Keratinocyte (primary cell): ENCODE data around the gene GOPC. TPM values are rescaled to one million over a fixed set of nuclear protein-coding genes. Genes with fewer than 3 reads are reported as not detected.

Source experiments
- DNase-seq: peaks from one replicate; pipeline ENCODE4 v3.0.0-alpha.2; 2011; ENCODE audit warnings: low read depth, missing footprints, low spot score
- FAIRE-seq: peaks from 2 replicates; lab custom pipeline; 2011; peaks lifted over from hg19 to GRCh38; lab: Jason Lieb, UNC
- H2AFZ ChIP-seq: 2 replicates; pipeline ENCODE4 v1.6.0; 2012; ENCODE audit warnings: low read length, control low read depth, inconsistent platforms; ENCODE audit not compliant: control insufficient read depth
- H3K27ac ChIP-seq: 2 replicates; pipeline ENCODE4 v1.5.1; 2011; ENCODE audit warnings: low read length; ENCODE audit not compliant: control insufficient read depth, insufficient read depth
- H3K27me3 ChIP-seq: 3 replicates; pipeline ENCODE4 v1.6.0; 2011; ENCODE audit warnings: low read length; ENCODE audit not compliant: control insufficient read depth, insufficient read depth; ENCODE audit errors: extremely low read depth
- H3K36me3 ChIP-seq, 2 experiments: 2 replicates in 1 of 2; 3 replicates in 1 of 2; pipeline ENCODE4 v1.5.1; 2011; ENCODE audit warnings: low read length in 2 of 2, mild to moderate bottlenecking in 1 of 2; ENCODE audit not compliant: control insufficient read depth in 2 of 2, insufficient read depth in 2 of 2; ENCODE audit errors: extremely low read depth in 1 of 2
- H3K4me1 ChIP-seq: 3 replicates; pipeline ENCODE4 v1.5.1; 2011; ENCODE audit warnings: low read length; ENCODE audit not compliant: control insufficient read depth, insufficient read depth; ENCODE audit errors: extremely low read depth
- H3K4me2 ChIP-seq: 3 replicates; pipeline ENCODE4 v1.6.0; 2011; ENCODE audit warnings: low read depth, low read length; ENCODE audit not compliant: control insufficient read depth, insufficient read depth; ENCODE audit errors: extremely low read depth
- H3K4me3 ChIP-seq, 3 experiments: fragments of 200-600 bp in 1 of 3; sonication (generic) in 1 of 3; 2 replicates in 2 of 3; 3 replicates in 1 of 3; pipeline ENCODE4 v1.5.1; 2011 to 2016; ENCODE audit warnings: low read length in 3 of 3, mild to moderate bottlenecking in 3 of 3, control low read depth in 2 of 3, inconsistent platforms in 1 of 3, low read depth in 1 of 3, mixed read lengths in 1 of 3, mixed run types in 1 of 3, moderate library complexity in 1 of 3; ENCODE audit not compliant: control insufficient read depth in 2 of 3, insufficient read depth in 2 of 3; ENCODE audit errors: extremely low read depth in 1 of 3
- H3K79me2 ChIP-seq: 2 replicates; pipeline ENCODE4 v1.6.0; 2012; ENCODE audit warnings: low read length; ENCODE audit not compliant: control insufficient read depth, insufficient read depth
- H3K9ac ChIP-seq: 3 replicates; pipeline ENCODE4 v1.6.0; 2011; ENCODE audit warnings: low read length; ENCODE audit not compliant: control insufficient read depth, insufficient read depth; ENCODE audit errors: extremely low read depth
- H3K9me1 ChIP-seq: 3 replicates; pipeline ENCODE4 v1.6.0; 2011; ENCODE audit warnings: low read length; ENCODE audit not compliant: control insufficient read depth, insufficient read depth; ENCODE audit errors: extremely low read depth
- H3K9me3 ChIP-seq: 2 replicates; pipeline ENCODE4 v1.5.1; 2012; ENCODE audit warnings: low read depth, low read length; ENCODE audit not compliant: control insufficient read depth
- H4K20me1 ChIP-seq: 3 replicates; pipeline ENCODE4 v1.6.0; 2011; ENCODE audit warnings: low read length; ENCODE audit not compliant: control insufficient read depth, insufficient read depth; ENCODE audit errors: extremely low read depth
- EZH2 ChIP-seq: IDR thresholded peaks from one replicate; pipeline ENCODE4 v1.6.1; 2012; ENCODE audit warnings: inconsistent platforms, mild to moderate bottlenecking, low read length, moderate library complexity
- dilution Hi-C: fragments of 300-500 bp; cut with MboI; formaldehyde crosslinking; loops from one replicate; pipeline ENCODE4 v1.7.0; 2020; ENCODE audit warnings: low sequenced_read_pairs; ENCODE audit not compliant: extremely low pct_ligation_motif_present
- polyA plus RNA-seq, 5 experiments: library from polyadenylated mRNA; depleted of rRNA in 3 of 5; stranded (reverse) in 3 of 5; stranded (forward) in 1 of 5; unstranded in 1 of 5; fragments of >200 nt; gene quantifications; 1 replicate in 1 of 5; 2 replicates in 3 of 5; 3 replicates in 1 of 5; pipeline versions ENCODE4 v1.2.1 to v1.2.3, GENCODE V29; 2011 to 2012; ENCODE audit warnings: missing spikeins in 2 of 5, low read depth in 1 of 5, low replicate concordance in 1 of 5
- TF ChIP-seq, protein P1 (sequence below), 3 experiments: IDR thresholded peaks in 1 of 3; conservative IDR thresholded peaks in 1 of 3; optimal IDR thresholded peaks in 1 of 3; 2 replicates in 2 of 3; 3 replicates in 1 of 3; pipeline versions ENCODE3 to v1.5.1; 2011; ENCODE audit warnings: low read length in 3 of 3, mild to moderate bottlenecking in 3 of 3, moderate library complexity in 2 of 3, control low read depth in 1 of 3, inconsistent platforms in 1 of 3; ENCODE audit not compliant: insufficient read depth in 2 of 3; ENCODE audit errors: extremely low read depth in 1 of 3

The GOPC gene
- polyA plus RNA-seq, 1 donor (not counting 4 experiments of a cell fraction or from before 2014, with no cell fraction given): 33.9 TPM

GRCh38 chr6:117592983-117593759, 9.1 kb downstream of the GOPC start:
- dilution Hi-C loops: no loop called here
- Histone ChIP-seq H3K9ac (no peak overlapping the region), H3K27me3 (no peaks in the 10 kb centered on the region), H3K4me2 (no peak overlapping the region), H2AFZ (no peak overlapping the region), H3K4me3 (no peak overlapping the region), H3K9me3 (no peaks in the 10 kb centered on the region), H3K4me1 (no peaks in the 10 kb centered on the region), H3K36me3 (peaks cover 3 to 4% of the 10 kb centered on the region in 2 experiments), H3K9me1 (no peaks in the 10 kb centered on the region), H3K79me2 (peaks cover 57% of the 10 kb centered on the region), H3K27ac (no peak overlapping the region), H4K20me1 (no peaks in the 10 kb centered on the region)
- TF ChIP-seq, protein P1, sequence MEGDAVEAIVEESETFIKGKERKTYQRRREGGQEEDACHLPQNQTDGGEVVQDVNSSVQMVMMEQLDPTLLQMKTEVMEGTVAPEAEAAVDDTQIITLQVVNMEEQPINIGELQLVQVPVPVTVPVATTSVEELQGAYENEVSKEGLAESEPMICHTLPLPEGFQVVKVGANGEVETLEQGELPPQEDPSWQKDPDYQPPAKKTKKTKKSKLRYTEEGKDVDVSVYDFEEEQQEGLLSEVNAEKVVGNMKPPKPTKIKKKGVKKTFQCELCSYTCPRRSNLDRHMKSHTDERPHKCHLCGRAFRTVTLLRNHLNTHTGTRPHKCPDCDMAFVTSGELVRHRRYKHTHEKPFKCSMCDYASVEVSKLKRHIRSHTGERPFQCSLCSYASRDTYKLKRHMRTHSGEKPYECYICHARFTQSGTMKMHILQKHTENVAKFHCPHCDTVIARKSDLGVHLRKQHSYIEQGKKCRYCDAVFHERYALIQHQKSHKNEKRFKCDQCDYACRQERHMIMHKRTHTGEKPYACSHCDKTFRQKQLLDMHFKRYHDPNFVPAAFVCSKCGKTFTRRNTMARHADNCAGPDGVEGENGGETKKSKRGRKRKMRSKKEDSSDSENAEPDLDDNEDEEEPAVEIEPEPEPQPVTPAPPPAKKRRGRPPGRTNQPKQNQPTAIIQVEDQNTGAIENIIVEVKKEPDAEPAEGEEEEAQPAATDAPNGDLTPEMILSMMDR (optimal IDR thresholded peaks at IDR 0.05 in 1 of 3, IDR thresholded peaks at IDR 0.05 in 1 of 3, conservative IDR thresholded peaks at IDR 0.05 in 1 of 3; ENCODE audit: extremely low read depth in 1 of 3, insufficient read depth in 2 of 3, low read length in 3 of 3): no peak
- no peak for TF ChIP-seq EZH2
- FAIRE-seq (no peak), DNase-seq (no peak)

DNA sequence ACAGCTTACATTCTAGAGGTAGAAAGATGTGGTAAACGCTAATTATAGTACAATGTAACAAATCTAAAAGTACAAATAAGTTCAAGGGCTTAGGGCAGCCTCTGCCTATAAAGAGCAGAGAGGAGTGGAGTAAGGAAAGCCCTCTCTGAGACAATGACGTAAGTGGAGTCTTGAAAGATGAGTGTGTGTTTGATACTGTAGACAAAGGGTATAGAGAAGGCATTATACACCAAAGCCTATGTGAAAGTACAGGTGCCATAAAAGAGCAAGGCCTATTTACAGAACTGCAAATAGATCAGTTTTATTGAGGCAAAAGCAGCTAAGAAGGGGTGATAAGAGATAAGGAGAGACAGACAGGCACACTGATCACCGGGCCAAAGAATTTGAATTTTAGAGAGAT, 10.9 kb downstream of the GOPC start:
- Histone ChIP-seq H2AFZ (no peak overlapping the region), H3K4me3 (no peak overlapping the region), H3K4me1 (no peaks in the 10 kb centered on the region), H4K20me1 (no peaks in the 10 kb centered on the region), H3K36me3 (peaks cover 3 to 4% of the 10 kb centered on the region in 2 experiments), H3K9me1 (no peaks in the 10 kb centered on the region), H3K4me2 (no peak overlapping the region), H3K27me3 (no peaks in the 10 kb centered on the region), H3K9ac (no peak overlapping the region), H3K9me3 (no peaks in the 10 kb centered on the region), H3K27ac (no peak overlapping the region), H3K79me2 (peaks cover 60% of the 10 kb centered on the region)
- FAIRE-seq: no peak
- dilution Hi-C loops: no loop called here
- no peak for DNase-seq
- TF ChIP-seq, protein P1 (optimal IDR thresholded peaks at IDR 0.05 in 1 of 3, IDR thresholded peaks at IDR 0.05 in 1 of 3, conservative IDR thresholded peaks at IDR 0.05 in 1 of 3; ENCODE audit: extremely low read depth in 1 of 3, insufficient read depth in 2 of 3, low read length in 3 of 3): no peak
- no peak for TF ChIP-seq EZH2
